NAMALWA (cell line): Measurements from ENCODE around the gene SEMA4B.
"Not testable (repeated sequence)": the region's sequence is repeated elsewhere in the genome, so short reads cannot be mapped to it uniquely, and the experiment has no call there.

Source experiments
- DNase-seq: peaks from one replicate; pipeline ENCODE4 v3.0.0-alpha.2; 2015; ENCODE audit warnings: low spot score

The SEMA4B gene

DNA sequence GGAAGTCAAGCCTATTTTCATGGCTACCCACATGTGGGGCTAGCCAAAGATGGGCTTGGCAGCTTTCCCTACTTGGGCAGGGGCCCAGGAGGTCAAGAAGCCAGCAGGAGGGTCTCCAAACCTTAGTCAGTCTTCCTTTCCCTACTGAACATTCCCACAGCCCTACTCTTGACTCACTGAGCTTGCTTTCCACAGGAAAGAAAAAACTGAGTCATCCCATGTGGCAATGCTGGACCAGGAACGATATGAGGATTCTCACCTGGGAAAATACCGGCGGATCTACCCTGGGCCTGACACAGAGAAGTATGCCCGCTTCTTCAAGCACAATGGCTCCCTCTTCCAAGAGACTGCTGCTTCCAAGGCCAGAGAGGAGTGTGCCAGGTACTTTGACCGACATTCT lies 60.7 kb downstream of the SEMA4B start:
- DNase-seq: no peak

DNA sequence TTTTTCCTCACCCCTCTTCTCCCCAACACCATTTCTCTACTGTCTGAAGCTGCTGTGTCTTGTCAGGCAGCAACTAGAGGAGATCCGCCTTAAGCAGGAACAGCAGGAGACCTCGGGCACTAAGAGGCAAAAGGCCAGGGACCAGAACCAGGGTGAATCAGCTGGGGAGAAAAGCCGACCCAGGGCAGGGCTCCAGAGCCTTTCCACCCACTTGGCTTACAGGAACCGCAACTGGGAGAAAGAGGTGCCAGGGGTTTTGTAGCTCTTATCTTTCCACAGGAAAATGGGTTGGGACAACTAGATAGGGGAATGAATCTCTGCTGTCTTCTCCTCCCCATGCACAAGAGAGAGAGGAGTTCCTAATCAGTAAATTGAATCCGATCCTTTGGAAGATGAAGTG lies 61.3 kb downstream of the SEMA4B start:
- DNase-seq: no peak

DNA sequence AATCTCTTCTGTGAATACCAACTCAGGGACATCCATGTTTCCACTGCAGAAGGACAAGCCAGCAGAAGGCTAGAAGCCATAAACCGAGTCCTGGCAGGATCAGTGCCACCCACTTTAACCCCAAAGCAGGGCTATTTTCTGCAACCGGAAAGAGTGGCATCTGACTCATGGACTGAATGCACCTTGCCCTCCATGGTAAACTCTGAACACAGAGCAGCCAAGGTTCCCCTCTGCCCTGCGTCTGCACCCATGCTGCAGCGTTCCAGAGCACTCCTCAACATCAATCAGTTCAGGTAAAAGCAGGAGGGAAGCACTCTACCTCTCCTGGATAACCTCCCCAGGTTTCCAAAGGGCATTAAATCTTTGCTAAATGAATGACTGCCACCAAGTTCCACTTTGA lies 63.5 kb downstream of the SEMA4B start:
- DNase-seq: no peak

DNA sequence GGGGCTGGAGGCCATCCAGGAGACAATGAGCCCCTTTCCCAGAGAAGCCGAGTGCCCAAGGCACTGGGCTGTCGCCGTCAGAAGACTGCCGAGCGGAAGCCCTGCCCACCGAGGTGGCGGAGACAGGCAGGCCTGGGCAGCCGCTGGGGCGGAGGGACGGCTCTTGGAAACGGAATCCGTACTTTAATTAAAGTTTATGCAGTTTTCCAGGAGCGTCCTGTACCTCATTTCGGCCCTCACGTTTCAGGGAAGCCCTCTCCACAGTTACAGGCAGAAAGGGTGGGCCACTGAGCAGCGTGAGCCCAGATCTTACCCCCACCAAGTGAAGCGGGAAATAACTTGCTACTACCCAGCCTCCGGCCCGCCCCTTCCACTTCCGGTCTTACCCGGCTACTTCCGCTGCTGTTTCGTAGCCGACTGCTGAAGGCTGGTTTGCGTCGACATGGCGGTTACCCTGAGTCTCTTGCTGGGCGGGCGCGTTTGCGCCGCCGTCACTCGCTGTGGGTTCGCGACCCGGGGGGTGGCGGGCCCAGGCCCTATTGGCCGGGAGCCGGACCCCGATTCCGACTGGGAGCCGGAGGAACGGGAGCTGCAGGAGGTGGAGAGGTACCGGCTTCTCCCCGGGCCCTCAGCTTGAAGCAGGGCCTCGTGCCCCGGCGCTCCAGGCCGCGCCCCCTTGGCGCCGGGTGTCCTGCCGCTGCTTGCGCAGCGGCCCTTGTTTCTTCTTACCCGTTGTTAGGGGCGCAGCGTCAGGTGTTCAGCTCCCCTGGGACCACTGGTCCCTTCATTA lies 64.3 kb downstream of the SEMA4B start, which contains the start of gene NGRN:
Gene NGRN, plus strand, starts transcription at position 402 of the 790 bp plus-strand sequence. Its CDS starts 41 bp downstream, at position 443.
- peak; percentile 95 for DNase-seq

DNA sequence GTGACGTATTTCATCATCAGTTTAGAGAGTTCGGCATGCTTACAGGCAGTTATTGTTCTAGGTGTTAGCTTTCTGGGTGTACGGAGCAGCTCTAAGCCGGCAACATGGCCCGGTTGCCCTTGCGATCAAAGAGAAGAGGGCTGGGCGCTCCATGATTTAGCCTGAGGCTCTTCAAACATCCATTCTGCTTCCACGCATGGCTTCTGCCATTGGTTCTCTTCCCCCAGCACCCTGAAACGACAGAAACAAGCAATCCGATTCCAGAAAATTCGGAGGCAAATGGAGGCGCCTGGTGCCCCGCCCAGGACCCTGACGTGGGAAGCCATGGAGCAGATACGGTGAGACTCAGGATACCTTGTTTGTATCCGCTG lies 64.9 kb downstream of the SEMA4B start:
- no peak for DNase-seq

DNA sequence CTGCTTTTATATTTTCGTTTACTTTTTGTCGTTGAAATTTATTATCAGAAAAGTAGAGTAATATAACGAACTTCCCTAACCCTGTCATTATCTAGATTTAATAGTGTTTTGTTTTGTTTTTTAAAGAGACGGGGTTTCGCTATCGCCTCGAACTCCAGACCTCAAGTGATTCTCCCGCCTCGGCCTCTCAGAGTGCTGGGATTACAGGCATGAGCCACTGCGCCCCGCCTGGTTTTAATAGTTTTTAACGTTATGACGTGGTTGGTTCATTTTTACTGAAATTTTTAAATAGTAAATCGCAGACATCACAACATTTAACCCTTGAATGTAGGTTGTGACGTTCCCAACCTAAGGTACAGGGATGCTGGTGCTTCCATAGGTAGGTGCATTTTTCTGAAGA lies 65.4 kb downstream of the SEMA4B start:
- no peak for DNase-seq

DNA sequence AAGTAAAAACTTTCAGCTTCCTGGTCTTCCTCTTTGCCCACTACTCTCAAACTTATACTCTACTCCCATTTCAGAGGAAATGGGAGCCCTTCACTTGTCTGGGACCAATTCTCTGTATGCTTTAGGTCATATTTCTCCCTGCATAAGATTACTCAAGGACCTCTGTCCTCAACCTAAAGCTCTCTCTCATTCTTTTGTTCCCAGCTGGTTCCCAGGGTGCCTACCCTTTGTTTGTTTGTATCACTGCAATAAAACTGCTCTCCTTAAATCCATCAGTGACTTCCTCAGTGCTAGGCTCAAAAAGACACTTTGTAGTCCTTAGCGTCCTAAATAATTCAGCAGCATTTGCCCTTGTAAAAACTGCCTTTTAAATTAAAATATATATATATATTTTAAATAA lies 67.3 kb downstream of the SEMA4B start:
- no peak for DNase-seq

DNA sequence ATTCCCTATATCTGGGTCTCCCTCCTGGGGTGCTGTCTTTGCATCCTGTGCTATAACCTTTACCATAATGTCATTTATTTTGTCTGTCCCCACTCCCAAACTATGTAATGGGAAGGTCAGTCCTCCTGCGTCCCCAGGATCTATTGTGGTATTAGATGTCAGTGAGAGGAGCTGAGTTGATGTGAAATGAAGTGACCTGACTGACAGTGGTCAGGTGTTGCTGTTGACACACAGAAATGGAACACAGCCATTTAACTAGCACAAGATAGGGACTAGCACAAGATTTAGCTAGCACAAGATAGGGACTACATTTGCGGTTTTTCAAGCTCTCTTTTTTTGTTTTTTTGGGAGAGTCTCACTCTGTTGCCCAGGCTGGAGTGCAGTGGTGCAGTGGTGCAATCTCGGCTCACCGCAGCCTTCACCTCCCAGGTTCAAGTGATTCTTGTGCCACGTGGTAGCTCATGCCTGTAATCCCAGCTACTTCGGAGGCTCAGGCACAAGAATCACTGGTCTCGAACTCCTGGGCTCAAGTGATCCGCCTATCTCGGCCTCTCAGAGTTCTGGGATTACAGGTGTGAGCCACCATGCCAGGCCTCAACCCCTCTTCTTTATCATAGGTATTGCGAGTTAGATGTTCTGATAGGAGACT lies 69.5 kb downstream of the SEMA4B start:
- DNase-seq: no peak

DNA sequence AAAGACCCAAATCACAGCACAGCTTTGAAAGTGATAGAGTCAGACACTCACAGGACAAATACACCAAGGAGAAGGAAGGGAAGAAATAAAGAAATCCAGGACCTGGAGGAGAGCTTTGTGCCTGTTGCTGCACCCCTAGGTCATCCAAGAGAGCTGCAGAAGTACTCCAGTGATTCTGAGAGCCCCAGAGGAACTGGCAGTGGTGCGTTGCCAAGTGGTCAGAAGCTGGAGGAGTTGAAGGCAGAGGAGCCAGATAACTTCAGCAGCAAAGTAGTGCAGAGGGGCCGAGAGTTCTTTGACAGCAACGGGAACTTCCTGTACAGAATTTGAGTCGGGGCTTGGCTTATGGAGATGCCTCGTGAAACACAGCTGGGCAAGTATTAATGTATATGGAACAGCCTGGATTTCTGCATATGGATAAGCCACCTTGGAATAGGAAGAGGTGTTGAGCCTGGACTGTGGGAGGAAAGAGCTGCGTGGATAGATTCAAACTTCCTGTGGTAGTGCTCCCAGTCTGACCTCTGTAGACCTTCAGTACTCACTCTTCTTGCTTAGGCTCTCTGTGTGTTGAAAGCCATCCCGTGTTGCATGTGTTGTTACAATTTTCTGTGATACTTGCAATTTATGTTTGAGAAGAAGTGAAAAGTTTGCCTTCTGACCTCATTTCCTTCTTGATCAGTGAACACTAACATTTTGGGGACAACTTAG lies 70.5 kb downstream of the SEMA4B start:
- DNase-seq: no peak

DNA sequence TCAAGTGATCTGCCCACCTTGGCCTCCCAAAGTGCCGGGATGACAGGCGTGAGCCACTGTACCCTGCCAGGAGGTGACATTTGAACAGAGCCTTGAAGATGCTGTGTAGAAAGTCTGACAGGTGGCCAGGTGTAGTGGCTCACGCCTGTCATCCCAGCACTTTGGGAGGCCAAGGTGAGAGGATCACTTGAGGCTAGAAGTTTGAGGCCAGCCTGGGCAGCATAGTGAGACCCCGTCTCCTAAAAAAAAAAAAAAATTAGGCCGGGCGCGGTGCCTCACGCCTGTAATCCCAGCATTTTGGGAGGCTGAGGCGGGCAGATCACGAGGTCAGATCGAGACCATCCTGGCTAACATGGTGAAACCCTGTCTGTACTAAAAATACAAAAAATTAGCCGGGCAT lies 77.3 kb downstream of the SEMA4B start:
- not testable (repeated sequence) for DNase-seq
